Measurements from ENCODE around the gene CELF2.

Gene CELF2

DNA sequence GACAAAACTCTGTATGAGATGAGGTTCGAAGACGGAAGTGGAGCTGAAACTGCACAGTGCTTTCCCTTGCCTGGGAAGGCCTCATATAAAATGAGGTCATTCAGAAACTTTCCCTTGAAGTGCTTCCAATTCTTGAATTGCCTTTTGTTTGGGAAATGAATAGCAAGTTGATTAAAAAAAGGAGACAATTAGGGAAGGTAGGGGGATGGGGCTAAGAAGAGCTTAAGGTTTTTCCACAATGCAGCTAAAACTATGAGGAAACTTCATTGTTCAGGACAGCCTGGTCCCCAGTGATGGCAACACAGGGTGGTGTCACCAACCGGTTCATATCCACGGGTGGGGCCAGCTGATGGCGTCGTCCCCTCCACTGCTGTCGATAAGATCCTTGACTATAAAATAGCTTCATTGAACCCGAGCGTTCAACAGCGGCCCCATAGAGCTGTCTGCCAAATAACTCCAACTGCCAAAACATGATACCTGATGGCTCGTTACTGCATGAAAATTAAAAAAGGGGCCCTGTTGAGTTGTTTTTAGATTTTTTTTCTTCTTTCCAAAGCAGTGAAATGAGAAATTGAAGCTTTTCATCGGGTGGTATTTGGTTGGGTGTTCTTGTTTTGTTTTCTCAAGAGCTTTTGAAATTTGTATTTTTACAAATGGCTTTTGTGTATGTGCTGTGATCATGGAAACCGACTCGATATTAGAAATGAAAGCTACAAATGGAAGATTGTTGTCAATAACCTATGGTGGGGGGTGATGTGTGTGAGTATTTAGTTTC lies 2.8 kb upstream of the CELF2 start:
- TF ChIP-seq, protein P1, sequence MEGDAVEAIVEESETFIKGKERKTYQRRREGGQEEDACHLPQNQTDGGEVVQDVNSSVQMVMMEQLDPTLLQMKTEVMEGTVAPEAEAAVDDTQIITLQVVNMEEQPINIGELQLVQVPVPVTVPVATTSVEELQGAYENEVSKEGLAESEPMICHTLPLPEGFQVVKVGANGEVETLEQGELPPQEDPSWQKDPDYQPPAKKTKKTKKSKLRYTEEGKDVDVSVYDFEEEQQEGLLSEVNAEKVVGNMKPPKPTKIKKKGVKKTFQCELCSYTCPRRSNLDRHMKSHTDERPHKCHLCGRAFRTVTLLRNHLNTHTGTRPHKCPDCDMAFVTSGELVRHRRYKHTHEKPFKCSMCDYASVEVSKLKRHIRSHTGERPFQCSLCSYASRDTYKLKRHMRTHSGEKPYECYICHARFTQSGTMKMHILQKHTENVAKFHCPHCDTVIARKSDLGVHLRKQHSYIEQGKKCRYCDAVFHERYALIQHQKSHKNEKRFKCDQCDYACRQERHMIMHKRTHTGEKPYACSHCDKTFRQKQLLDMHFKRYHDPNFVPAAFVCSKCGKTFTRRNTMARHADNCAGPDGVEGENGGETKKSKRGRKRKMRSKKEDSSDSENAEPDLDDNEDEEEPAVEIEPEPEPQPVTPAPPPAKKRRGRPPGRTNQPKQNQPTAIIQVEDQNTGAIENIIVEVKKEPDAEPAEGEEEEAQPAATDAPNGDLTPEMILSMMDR (IDR thresholded peaks at IDR 0.05; ENCODE audit: insufficient read depth, low read depth, low read length, missing control alignments), result no peak
- H3K4me3 ChIP-seq (ENCODE audit: low read length), result no peak overlapping the region
- DNase-seq (ENCODE audit: low read depth), result no peak

DNA sequence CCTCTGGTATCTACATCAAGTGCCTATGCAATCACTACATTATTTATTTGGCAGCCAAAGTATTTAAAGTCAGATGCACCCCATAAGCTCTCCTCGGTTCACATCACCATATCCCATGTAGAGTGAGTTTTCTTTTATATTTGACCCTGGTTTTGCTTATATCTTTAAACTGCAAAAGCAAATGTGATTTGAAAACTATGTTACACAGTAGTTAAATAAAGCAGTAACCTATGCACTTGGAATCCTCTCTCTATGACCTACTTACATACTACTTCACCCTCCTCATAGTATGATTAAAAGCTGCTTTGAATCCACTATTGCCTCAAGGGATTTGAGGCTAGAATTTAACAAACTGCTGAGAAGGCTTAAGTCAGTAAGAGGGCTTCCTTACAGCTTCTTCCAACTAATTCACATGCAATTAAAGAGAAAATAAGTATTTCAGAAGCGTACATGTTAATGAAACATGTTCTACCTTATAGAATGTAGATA lies 2.2 kb upstream of the CELF2 start:
- TF ChIP-seq, protein P1 (IDR thresholded peaks at IDR 0.05; ENCODE audit: insufficient read depth, low read depth, low read length, missing control alignments), result no peak
- H3K4me3 ChIP-seq (ENCODE audit: low read length), result no peak overlapping the region
- no peak for DNase-seq (ENCODE audit: low read depth)

DNA sequence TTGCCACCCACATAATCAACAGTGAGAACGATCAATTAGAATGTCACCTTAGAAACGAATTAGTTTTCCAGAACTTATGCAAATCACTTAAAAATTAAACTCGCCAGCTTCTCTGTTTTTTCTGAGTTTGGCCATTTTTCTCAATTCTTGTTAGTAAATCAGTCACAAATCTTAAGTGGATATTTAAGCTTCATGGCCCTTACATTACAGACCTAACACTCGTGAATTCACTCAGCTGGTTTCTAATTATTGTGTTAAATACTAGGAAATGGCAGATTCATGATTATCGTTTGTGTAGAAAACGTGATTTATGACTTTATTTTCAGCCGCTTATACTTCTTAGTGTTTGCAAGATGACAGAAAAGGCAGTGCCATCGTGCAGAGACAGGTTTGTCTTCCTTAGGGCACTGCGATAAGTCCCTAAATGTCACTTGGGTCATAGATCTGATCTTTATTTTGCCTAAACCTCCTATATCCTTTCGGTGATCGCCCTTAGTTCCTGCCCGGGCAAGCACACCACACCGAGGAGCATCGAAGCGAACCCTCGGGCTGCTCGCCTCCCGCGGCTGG lies 587 bp upstream of the CELF2 start:
- TF ChIP-seq, protein P1 (IDR thresholded peaks at IDR 0.05; ENCODE audit: insufficient read depth, low read depth, low read length, missing control alignments), result no peak
- H3K4me3 ChIP-seq (ENCODE audit: low read length), result peak overlapping the region; percentile 40
- peak; percentile 39 for DNase-seq (ENCODE audit: low read depth)

DNA sequence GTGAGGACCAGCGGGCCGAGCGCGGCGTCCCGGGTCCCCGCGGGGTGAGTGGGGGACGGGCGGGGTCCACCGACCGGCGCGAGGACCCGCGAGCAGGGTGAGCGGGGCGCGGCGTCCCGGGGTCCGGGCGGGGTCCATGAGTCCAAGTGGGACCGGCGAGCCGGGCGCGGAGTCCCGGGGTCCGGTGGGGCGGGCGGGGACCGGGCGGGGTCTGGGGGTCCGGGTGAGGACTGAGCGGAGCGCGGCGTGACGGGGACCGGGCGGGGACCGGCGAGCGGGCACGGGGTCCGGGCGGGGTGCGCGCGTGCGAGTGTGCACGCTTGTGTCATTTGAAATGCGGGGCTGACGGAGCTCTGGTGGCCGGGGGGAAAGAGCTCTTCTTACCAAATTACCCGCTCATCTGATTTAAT lies 765 bp downstream of the CELF2 start:
- no peak for DNase-seq (ENCODE audit: low read depth)
- peak overlapping the region; percentile 56 for H3K4me3 ChIP-seq (ENCODE audit: low read length)
- TF ChIP-seq, protein P1 (IDR thresholded peaks at IDR 0.05; ENCODE audit: insufficient read depth, low read depth, low read length, missing control alignments), result no peak

DNA sequence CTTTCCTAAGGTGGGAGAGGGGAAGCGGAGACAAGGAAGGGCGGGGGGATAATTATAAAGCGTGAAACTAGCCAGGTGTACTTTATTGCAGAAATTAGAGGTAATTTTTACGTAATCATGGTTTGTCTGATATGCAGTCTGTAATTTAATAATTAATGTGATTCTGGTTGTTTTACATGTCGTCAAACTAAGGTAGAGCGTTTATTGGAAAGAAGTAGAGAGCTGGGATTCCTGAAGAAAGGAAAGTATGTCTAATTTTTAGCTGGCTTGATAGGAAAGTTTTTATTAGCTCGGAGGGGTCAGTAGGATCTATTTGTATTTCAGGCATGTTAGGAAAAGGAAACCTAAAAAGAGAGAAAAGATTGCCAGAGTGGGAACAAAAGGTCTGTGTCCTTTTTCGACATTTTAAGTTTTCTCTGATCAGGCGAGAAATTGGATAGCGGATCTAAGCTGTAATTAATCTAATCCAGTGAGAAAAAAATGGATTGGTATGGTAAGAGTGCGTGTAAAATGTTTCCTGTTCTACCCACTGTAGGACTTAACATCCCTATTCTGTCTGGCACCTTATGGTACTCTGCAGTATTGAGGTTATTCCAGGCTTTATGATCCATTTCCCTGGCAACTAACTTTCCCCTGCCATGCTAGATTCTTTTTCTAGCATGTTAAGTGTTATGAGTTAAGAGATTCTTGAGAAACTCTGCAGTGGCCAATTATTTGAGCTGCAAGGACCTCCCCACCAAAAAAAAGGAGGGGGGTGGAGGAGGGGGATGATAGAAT lies 1.4 kb downstream of the CELF2 start:
- DNase-seq (ENCODE audit: low read depth), result no peak
- TF ChIP-seq, protein P1 (IDR thresholded peaks at IDR 0.05; ENCODE audit: insufficient read depth, low read depth, low read length, missing control alignments), result no peak
- peak overlapping the region; percentile 56 for H3K4me3 ChIP-seq (ENCODE audit: low read length)

DNA sequence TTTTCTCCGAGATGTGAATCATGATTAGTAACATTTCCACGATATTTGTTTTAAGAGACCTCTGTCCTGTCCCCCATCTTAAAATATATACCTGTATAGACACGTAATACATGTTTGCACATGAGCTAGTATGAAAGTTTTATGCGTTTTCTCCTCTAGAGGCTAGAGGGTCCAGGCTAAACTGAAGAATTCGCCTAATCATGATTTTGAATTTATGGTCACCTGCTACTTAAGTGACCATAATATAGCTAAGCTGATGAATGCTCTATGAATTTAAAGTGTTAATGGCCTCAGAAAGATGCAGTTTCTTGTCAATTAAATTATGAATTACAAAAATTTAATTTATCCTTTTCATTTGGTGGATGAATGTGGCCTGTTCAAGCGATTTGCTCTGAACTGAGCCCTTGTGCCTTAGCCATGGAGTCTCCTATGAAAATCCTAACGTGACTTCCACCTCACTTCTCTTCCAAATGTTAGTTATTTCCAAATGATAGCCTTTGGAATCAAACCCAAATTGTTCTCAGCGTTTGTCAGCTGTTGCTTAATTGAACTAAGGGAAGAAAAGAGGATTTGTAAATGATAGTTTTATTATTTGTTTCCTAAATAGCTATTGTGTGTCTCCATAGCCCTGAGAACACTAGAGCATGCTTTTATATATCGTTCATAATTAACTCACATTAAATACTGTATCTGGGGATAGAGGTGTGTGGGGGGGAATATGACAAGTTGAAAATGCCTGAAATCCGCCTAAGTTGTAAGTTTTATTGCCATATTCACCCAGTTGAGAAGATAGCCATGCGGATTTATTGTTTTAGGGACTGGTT lies 2.3 kb downstream of the CELF2 start:
- no peak overlapping the region for H3K4me3 ChIP-seq (ENCODE audit: low read length)
- peak; percentile 9 for DNase-seq (ENCODE audit: low read depth)
- TF ChIP-seq, protein P1 (IDR thresholded peaks at IDR 0.05; ENCODE audit: insufficient read depth, low read depth, low read length, missing control alignments), result no peak

Data from epithelial cell of esophagus (primary cell).